ENCODE results near the gene DCD. TPM values are rescaled to one million over a fixed set of nuclear protein-coding genes. Genes with fewer than 3 reads are reported as not detected.
"Not testable (repeated sequence)": the region's sequence is repeated elsewhere in the genome, so short reads cannot be mapped to it uniquely, and the experiment has no call there.

The DCD gene
- total RNA-seq, 2 donors from 2014 or later, result 6.5 TPM; not detected in 1

GRCh38 chr12:54641554-54641953, 6.6 kb downstream of the DCD start:
- no peak for DNase-seq (ENCODE audit: low spot score)
- no peaks in the 10 kb centered on the region for H3K4me1 ChIP-seq (ENCODE audit: control insufficient read depth in 1 of 2, low read depth in 2 of 2)
- no peak for TF ChIP-seq CTCF (IDR thresholded peaks at IDR 0.05)

GRCh38 chr12:54641089-54641488, 7.1 kb downstream of the DCD start:
- Histone ChIP-seq H3K4me1 (ENCODE audit: control insufficient read depth in 1 of 2, low read depth in 2 of 2) (no peaks in the 10 kb centered on the region), H3K27me3 (replicated peaks; ENCODE audit: insufficient read depth) (no peaks in the 10 kb centered on the region), H3K36me3 (no peaks in the 10 kb centered on the region), H3K9me3 (no peaks in the 10 kb centered on the region), H3K27ac (no peak overlapping the region), H3K4me3 (no peak overlapping the region)
- ATAC-seq (ENCODE audit: insufficient number of reproducible peaks, low FRiP score, low read depth) (no peak), DNase-seq (ENCODE audit: low spot score) (no peak)
- no peak for TF ChIP-seq CTCF (IDR thresholded peaks at IDR 0.05)

More at GRCh38 chr12:54641554-54641953, 6.6 kb downstream of the DCD start:
- H3K9me3 ChIP-seq, result no peaks in the 10 kb centered on the region
- no peak overlapping the region for H3K27ac ChIP-seq
- ATAC-seq (ENCODE audit: insufficient number of reproducible peaks, low FRiP score, low read depth), result no peak
- no peaks in the 10 kb centered on the region for H3K36me3 ChIP-seq
- no peak overlapping the region for H3K4me3 ChIP-seq
- no peaks in the 10 kb centered on the region for H3K27me3 ChIP-seq (replicated peaks; ENCODE audit: insufficient read depth)

GRCh38 chr12:54639112-54639511, 9.1 kb downstream of the DCD start:
- not testable (repeated sequence) for H3K4me1 ChIP-seq (ENCODE audit: control insufficient read depth in 1 of 2, low read depth in 2 of 2); H3K36me3 ChIP-seq; H3K4me3 ChIP-seq; H3K27ac ChIP-seq; ATAC-seq (ENCODE audit: insufficient number of reproducible peaks, low FRiP score, low read depth); H3K27me3 ChIP-seq (replicated peaks; ENCODE audit: insufficient read depth); DNase-seq (ENCODE audit: low spot score); H3K9me3 ChIP-seq

GRCh38 chr12:54634795-54635194, 13.4 kb downstream of the DCD start, which contains the start of gene LACRT:
Gene LACRT (minus strand): TSS chr12:54634895. CDS start chr12:54634841, 54 bp downstream.
- ATAC-seq (ENCODE audit: insufficient number of reproducible peaks, low FRiP score, low read depth), result no peak
- no peaks in the 10 kb centered on the region for H3K4me1 ChIP-seq (ENCODE audit: control insufficient read depth in 1 of 2, low read depth in 2 of 2)
- TF ChIP-seq CTCF (IDR thresholded peaks at IDR 0.05), result no peak

GRCh38 chr12:54631988-54632728, 16.0 kb downstream of the DCD start:
- no peaks in the 10 kb centered on the region for H3K9me3 ChIP-seq
- no peaks in the 10 kb centered on the region for H3K27me3 ChIP-seq (replicated peaks; ENCODE audit: insufficient read depth)
- DNase-seq (ENCODE audit: low spot score) (no peak), ATAC-seq (ENCODE audit: insufficient number of reproducible peaks, low FRiP score, low read depth) (no peak)
- H3K27ac ChIP-seq, result no peak overlapping the region
- no peaks in the 10 kb centered on the region for H3K36me3 ChIP-seq
- no peak overlapping the region for H3K4me3 ChIP-seq
- no peaks in the 10 kb centered on the region for H3K4me1 ChIP-seq (ENCODE audit: control insufficient read depth in 1 of 2, low read depth in 2 of 2)
- TF ChIP-seq CTCF (IDR thresholded peaks at IDR 0.05), result no peak

More at GRCh38 chr12:54634795-54635194, 13.4 kb downstream of the DCD start, which contains the start of gene LACRT:
- Histone ChIP-seq H3K27ac (no peak within 1 kb of the TSS), H3K36me3 (no peaks in the 10 kb centered on the region), H3K9me3 (no peaks in the 10 kb centered on the region), H3K27me3 (replicated peaks; ENCODE audit: insufficient read depth) (no peaks in the 10 kb centered on the region), H3K4me3 (no peak within 1 kb of the TSS)
- DNase-seq (ENCODE audit: low spot score), result no peak
